Loucy (cell line): ENCODE data around the gene AIF1.

Source experiments
- H2AFZ ChIP-seq: fragments of 200-600 bp; sonication (generic); 2 replicates; pipeline ENCODE4 v1.6.0; 2016; ENCODE audit warnings: antibody characterized with exemption, mild to moderate bottlenecking, low read length, moderate library complexity
- H3F3A ChIP-seq: fragments of 200-600 bp; 2 replicates; pipeline ENCODE4 v1.6.0; 2016; ENCODE audit warnings: antibody characterized with exemption, low read depth, mild to moderate bottlenecking
- H3K27me3 ChIP-seq: fragments of 200-600 bp; sonication (generic); 2 replicates; pipeline ENCODE4 v1.6.1; 2014; ENCODE audit warnings: low read length, mild to moderate bottlenecking; ENCODE audit not compliant: insufficient read depth, poor library complexity, severe bottlenecking
- H3K36me3 ChIP-seq: fragments of 200-600 bp; sonication (generic); 2 replicates; pipeline ENCODE4 v1.6.1; 2016; ENCODE audit warnings: low read length; ENCODE audit not compliant: insufficient read depth
- H3K4me1 ChIP-seq: fragments of 200-600 bp; sonication (generic); 2 replicates; pipeline ENCODE4 v1.5.1; 2014; ENCODE audit warnings: low read length, mild to moderate bottlenecking; ENCODE audit not compliant: insufficient read depth, poor library complexity, severe bottlenecking
- H3K4me2 ChIP-seq: fragments of 200-600 bp; sonication (generic); 2 replicates; pipeline ENCODE4 v1.6.0; 2014; ENCODE audit warnings: antibody characterized with exemption, low read length, low read depth, mild to moderate bottlenecking; ENCODE audit not compliant: poor library complexity, severe bottlenecking
- H3K4me3 ChIP-seq: fragments of 200-600 bp; sonication (generic); 2 replicates; pipeline ENCODE4 v1.5.1; 2014; ENCODE audit warnings: low read length, mild to moderate bottlenecking, mixed read lengths; ENCODE audit not compliant: poor library complexity, severe bottlenecking
- H3K79me2 ChIP-seq: fragments of 200-600 bp; sonication (generic); 2 replicates; pipeline ENCODE4 v1.6.1; 2014; ENCODE audit warnings: low read length; ENCODE audit not compliant: insufficient read depth
- H3K9ac ChIP-seq: fragments of 200-600 bp; sonication (generic); 2 replicates; pipeline ENCODE4 v1.6.0; 2014; ENCODE audit warnings: mild to moderate bottlenecking, low read depth, low read length, moderate library complexity; ENCODE audit not compliant: poor library complexity, severe bottlenecking
- H3K9me2 ChIP-seq: fragments of 200-600 bp; sonication (generic); replicated peaks from 2 replicates; pipeline ENCODE4 v1.6.1; 2016; ENCODE audit warnings: low read depth, low read length, mixed read lengths
- H3K9me3 ChIP-seq: fragments of 200-600 bp; sonication (generic); 2 replicates; pipeline ENCODE4 v1.6.1; 2014; ENCODE audit warnings: mild to moderate bottlenecking, antibody characterized with exemption, low read length, low read depth; ENCODE audit not compliant: insufficient read depth
- H4K20me1 ChIP-seq: fragments of 200-600 bp; sonication (generic); 2 replicates; pipeline ENCODE4 v1.6.0; 2014; ENCODE audit warnings: antibody characterized with exemption, low read length, mild to moderate bottlenecking; ENCODE audit not compliant: insufficient read depth, poor library complexity, severe bottlenecking
- EZH2phosphoT487 ChIP-seq: fragments of 200-600 bp; IDR thresholded peaks from 2 replicates; pipeline ENCODE4 v1.6.1; 2018; ENCODE audit warnings: antibody characterized with exemption, mild to moderate bottlenecking, moderate library complexity, borderline replicate concordance
- TF ChIP-seq, protein P1 (sequence below): fragments of 200-600 bp; sonication (generic); conservative IDR thresholded peaks from 2 replicates; pipeline ENCODE4 v1.5.1; 2014; ENCODE audit warnings: mild to moderate bottlenecking, antibody characterized with exemption, low read length

AIF1 gene

DNA sequence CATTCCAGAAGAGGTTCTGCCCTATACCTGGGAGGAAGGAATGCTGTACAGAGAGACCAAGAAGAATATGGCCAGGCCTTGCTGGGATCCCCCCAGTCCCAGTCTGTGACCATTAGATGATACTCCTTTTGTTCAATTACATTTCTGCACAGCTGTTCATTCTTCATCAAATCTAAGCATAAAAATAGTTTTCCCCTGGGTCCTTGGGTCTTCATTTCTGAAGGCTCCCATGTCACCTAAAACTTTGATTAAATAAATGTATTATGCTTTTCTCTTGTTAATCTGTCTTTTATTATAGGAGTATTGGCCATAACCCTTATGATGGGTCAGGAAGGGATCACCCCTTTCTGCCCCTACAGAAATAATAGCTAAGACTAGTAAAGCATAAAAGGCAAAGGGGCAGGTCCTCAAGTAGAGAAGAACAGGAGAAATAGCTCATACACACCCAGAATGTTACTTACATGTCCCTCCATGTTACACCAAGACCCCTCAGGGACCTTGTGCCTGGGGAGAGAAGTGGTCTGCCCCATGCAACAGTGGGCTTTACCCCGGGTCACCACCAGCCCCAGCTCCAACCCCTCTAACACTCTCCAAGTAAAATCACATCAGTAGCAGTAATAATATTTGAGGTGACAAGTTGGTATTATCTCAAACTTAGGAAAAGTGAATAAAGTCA, 45.0 kb upstream of the AIF1 start:
- TF ChIP-seq, protein P1, sequence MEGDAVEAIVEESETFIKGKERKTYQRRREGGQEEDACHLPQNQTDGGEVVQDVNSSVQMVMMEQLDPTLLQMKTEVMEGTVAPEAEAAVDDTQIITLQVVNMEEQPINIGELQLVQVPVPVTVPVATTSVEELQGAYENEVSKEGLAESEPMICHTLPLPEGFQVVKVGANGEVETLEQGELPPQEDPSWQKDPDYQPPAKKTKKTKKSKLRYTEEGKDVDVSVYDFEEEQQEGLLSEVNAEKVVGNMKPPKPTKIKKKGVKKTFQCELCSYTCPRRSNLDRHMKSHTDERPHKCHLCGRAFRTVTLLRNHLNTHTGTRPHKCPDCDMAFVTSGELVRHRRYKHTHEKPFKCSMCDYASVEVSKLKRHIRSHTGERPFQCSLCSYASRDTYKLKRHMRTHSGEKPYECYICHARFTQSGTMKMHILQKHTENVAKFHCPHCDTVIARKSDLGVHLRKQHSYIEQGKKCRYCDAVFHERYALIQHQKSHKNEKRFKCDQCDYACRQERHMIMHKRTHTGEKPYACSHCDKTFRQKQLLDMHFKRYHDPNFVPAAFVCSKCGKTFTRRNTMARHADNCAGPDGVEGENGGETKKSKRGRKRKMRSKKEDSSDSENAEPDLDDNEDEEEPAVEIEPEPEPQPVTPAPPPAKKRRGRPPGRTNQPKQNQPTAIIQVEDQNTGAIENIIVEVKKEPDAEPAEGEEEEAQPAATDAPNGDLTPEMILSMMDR, result no peak
- TF ChIP-seq EZH2phosphoT487, result no peak
- H3F3A ChIP-seq, result 0 out of 2 replicates have a peak, but pooled peaks cover 3% of the 10 kb centered on the region
- no peak overlapping the region for H3K4me2 ChIP-seq
- no peak overlapping the region for H2AFZ ChIP-seq
- no peaks in the 10 kb centered on the region for H3K36me3 ChIP-seq
- no peak overlapping the region for H3K4me3 ChIP-seq
- H3K9me3 ChIP-seq, result no peaks in the 10 kb centered on the region
- H3K27me3 ChIP-seq, result no peaks in the 10 kb centered on the region
- no peaks in the 10 kb centered on the region for H3K9me2 ChIP-seq
- no peaks in the 10 kb centered on the region for H4K20me1 ChIP-seq
- no peak overlapping the region for H3K9ac ChIP-seq
- H3K4me1 ChIP-seq, result peaks cover 67% of the 10 kb centered on the region
- H3K79me2 ChIP-seq, result no peaks in the 10 kb centered on the region

DNA sequence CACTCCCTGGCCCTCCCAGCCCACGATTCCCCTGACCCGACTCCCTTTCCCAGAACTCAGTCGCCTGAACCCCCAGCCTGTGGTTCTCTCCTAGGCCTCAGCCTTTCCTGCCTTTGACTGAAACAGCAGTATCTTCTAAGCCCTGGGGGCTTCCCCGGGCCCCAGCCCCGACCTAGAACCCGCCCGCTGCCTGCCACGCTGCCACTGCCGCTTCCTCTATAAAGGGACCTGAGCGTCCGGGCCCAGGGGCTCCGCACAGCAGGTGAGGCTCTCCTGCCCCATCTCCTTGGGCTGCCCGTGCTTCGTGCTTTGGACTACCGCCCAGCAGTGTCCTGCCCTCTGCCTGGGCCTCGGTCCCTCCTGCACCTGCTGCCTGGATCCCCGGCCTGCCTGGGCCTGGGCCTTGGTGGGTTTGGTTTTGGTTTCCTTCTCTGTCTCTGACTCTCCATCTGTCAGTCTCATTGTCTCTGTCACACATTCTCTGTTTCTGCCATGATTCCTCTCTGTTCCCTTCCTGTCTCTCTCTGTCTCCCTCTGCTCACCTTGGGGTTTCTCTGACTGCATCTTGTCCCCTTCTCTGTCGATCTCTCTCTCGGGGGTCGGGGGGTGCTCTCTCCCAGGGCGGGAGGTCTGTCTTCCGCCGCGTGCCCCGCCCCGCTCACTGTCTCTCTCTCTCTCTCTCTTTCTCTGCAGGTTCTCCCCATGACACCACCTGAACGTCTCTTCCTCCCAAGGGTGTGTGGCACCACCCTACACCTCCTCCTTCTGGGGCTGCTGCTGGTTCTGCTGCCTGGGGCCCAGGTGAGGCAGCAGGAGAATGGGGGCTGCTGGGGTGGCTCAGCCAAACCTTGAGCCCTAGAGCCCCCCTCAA, 42.8 kb upstream of the AIF1 start, which contains the start of gene LTA:
Gene LTA (plus strand): TSS at position 249 of the 871 bp plus-strand sequence. CDS start 454 bp downstream, at position 703.
- Histone ChIP-seq H3K9ac (no peak within 1 kb of the TSS), H3F3A (0 out of 2 replicates have a peak, but pooled peaks cover 3% of the 10 kb centered on the region), H4K20me1 (no peaks in the 10 kb centered on the region), H2AFZ (no peak within 1 kb of the TSS; the same call in 1 of the 2 replicates), H3K79me2 (no peaks in the 10 kb centered on the region), H3K36me3 (no peaks in the 10 kb centered on the region), H3K9me3 (no peaks in the 10 kb centered on the region), H3K4me2 (peak within 1 kb of the TSS; percentile 15), H3K9me2 (no peaks in the 10 kb centered on the region), H3K4me3 (no peak within 1 kb of the TSS), H3K4me1 (peaks cover 86% of the 10 kb centered on the region), H3K27me3 (no peaks in the 10 kb centered on the region)
- TF ChIP-seq, protein P1, result no peak
- TF ChIP-seq EZH2phosphoT487, result no peak

DNA sequence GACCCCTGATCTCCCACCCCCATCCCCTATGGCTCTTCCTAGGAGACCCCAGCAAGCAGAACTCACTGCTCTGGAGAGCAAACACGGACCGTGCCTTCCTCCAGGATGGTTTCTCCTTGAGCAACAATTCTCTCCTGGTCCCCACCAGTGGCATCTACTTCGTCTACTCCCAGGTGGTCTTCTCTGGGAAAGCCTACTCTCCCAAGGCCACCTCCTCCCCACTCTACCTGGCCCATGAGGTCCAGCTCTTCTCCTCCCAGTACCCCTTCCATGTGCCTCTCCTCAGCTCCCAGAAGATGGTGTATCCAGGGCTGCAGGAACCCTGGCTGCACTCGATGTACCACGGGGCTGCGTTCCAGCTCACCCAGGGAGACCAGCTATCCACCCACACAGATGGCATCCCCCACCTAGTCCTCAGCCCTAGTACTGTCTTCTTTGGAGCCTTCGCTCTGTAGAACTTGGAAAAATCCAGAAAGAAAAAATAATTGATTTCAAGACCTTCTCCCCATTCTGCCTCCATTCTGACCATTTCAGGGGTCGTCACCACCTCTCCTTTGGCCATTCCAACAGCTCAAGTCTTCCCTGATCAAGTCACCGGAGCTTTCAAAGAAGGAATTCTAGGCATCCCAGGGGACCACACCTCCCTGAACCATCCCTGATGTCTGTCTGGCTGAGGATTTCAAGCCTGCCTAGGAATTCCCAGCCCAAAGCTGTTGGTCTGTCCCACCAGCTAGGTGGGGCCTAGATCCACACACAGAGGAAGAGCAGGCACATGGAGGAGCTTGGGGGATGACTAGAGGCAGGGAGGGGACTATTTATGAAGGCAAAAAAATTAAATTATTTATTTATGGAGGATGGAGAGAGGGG, 41.6 kb upstream of the AIF1 start:
- H3F3A ChIP-seq, result no peaks in the 10 kb centered on the region
- H3K27me3 ChIP-seq, result no peaks in the 10 kb centered on the region
- TF ChIP-seq EZH2phosphoT487, result no peak
- TF ChIP-seq, protein P1, result no peak
- no peaks in the 10 kb centered on the region for H4K20me1 ChIP-seq
- no peaks in the 10 kb centered on the region for H3K9me3 ChIP-seq
- H3K4me2 ChIP-seq, result no peak overlapping the region
- no peak overlapping the region for H3K4me3 ChIP-seq
- no peak overlapping the region for H3K9ac ChIP-seq
- H3K36me3 ChIP-seq, result no peaks in the 10 kb centered on the region
- peaks cover 80% of the 10 kb centered on the region for H3K4me1 ChIP-seq
- H3K79me2 ChIP-seq, result no peaks in the 10 kb centered on the region
- H3K9me2 ChIP-seq, result no peaks in the 10 kb centered on the region
- H2AFZ ChIP-seq, result no peak overlapping the region
